Stomach (tissue), 4 donors: Measurements from ENCODE around the gene UBE4B.

Source experiments
- EP300 ChIP-seq: sonication (generic); formaldehyde crosslinking; IDR thresholded peaks from one replicate; pipeline ENCODE4 v1.6.1; 2017; ENCODE audit warnings: antibody characterized with exemption
- POLR2A ChIP-seq, 4 donors: fragments of 450-650 bp; IDR thresholded peaks; one replicate each; pipeline ENCODE4 v1.6.1; 2016; ENCODE audit warnings: antibody characterized with exemption in 4 of 4, control low read depth in 2 of 4, mild to moderate bottlenecking in 1 of 4, moderate library complexity in 1 of 4
- POLR2AphosphoS5 ChIP-seq, 3 donors: sonication (generic); formaldehyde crosslinking; IDR thresholded peaks; one replicate each; pipeline ENCODE4 v1.6.1; 2016; ENCODE audit warnings: antibody characterized with exemption in 3 of 3
- TF ChIP-seq, protein P1 (sequence below), 7 experiments: fragments of 450-650 bp in 4 of 7; fragments of 200-600 bp in 3 of 7; sonication (generic) in 3 of 7; IDR thresholded peaks; one replicate each; pipeline ENCODE4 v1.5.1; 2016 to 2019; ENCODE audit warnings: antibody characterized with exemption in 7 of 7, control low read depth in 2 of 7, mild to moderate bottlenecking in 1 of 7

DNA sequence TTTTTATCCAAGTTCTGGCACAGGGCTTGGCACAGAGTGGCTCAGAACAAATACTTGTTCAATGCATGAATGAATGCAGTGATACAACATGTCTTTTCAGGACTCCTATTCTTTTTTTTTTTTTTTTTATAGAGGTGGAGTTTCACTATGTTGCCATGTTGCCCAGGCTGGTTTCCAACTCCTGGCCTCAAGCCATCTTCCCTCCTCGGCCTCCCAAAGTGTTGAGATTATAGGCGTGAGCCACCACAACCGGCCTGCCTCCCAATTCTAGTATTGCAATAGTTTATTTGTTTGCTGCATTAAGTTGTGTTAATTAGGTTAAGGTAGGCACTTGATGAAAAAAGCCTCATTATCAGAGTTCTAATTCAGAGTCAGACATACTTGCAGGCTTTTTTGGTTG, 17.9 kb downstream of the UBE4B start:
- TF ChIP-seq, protein P1, sequence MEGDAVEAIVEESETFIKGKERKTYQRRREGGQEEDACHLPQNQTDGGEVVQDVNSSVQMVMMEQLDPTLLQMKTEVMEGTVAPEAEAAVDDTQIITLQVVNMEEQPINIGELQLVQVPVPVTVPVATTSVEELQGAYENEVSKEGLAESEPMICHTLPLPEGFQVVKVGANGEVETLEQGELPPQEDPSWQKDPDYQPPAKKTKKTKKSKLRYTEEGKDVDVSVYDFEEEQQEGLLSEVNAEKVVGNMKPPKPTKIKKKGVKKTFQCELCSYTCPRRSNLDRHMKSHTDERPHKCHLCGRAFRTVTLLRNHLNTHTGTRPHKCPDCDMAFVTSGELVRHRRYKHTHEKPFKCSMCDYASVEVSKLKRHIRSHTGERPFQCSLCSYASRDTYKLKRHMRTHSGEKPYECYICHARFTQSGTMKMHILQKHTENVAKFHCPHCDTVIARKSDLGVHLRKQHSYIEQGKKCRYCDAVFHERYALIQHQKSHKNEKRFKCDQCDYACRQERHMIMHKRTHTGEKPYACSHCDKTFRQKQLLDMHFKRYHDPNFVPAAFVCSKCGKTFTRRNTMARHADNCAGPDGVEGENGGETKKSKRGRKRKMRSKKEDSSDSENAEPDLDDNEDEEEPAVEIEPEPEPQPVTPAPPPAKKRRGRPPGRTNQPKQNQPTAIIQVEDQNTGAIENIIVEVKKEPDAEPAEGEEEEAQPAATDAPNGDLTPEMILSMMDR (IDR thresholded peaks at IDR 0.05): no peak
- TF ChIP-seq POLR2A (IDR thresholded peaks at IDR 0.05) (no peak), EP300 (no peak), POLR2AphosphoS5 (IDR thresholded peaks at IDR 0.05) (no peak)
